GM10266 (cell line): ENCODE results near the gene HSPA1L.

Experiments
- DNase-seq: peaks from one replicate; pipeline ENCODE4 v3.0.0; 2012; ENCODE audit errors: extremely low spot score
- TF ChIP-seq, protein P1 (sequence below): IDR thresholded peaks from 2 replicates; pipeline ENCODE4 v1.5.1; 2012; ENCODE audit warnings: mild to moderate bottlenecking, low read depth; ENCODE audit not compliant: control insufficient read depth, insufficient read depth; ENCODE audit errors: missing control alignments

HSPA1L gene

DNA sequence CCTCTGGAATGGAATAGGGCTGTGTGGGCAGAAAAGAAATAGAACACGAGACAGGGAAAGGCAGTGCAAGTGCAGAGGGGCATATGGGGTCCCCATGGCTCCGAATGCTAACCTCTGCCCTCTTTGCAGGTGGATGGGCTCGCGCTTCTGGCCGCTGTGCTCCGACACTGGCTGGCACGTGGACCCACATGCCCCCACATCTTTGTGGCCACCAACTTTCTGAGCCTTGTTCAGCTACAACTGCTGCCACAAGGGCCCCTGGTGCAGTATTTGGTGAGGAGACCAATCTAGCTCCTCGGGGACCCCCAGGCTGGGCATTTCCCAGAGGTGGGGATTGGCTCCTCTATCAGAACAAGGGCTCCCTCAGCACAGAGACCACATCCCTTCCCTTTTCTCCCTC, 53.7 kb downstream of the HSPA1L start:
- DNase-seq: no peak
- TF ChIP-seq, protein P1, sequence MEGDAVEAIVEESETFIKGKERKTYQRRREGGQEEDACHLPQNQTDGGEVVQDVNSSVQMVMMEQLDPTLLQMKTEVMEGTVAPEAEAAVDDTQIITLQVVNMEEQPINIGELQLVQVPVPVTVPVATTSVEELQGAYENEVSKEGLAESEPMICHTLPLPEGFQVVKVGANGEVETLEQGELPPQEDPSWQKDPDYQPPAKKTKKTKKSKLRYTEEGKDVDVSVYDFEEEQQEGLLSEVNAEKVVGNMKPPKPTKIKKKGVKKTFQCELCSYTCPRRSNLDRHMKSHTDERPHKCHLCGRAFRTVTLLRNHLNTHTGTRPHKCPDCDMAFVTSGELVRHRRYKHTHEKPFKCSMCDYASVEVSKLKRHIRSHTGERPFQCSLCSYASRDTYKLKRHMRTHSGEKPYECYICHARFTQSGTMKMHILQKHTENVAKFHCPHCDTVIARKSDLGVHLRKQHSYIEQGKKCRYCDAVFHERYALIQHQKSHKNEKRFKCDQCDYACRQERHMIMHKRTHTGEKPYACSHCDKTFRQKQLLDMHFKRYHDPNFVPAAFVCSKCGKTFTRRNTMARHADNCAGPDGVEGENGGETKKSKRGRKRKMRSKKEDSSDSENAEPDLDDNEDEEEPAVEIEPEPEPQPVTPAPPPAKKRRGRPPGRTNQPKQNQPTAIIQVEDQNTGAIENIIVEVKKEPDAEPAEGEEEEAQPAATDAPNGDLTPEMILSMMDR: no peak

DNA sequence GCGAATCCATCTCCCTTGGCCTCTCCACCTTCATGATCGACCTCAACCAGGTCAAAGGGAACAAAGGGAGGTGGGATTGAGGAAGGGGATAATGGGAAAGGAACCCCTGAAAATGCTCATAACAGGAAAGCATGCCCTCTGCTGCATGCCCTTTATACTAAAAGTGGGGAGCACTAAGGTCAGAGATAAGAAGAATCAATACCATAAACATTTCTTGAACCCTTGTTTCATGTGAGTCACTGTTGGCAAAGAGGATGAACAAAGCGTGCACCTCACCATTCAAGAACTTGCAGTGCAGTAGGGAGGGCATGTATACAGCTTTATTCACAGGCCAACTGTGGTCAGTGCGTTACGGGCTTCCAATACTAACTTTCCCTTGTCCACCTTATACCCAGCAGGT, 54.3 kb downstream of the HSPA1L start:
- TF ChIP-seq, protein P1: no peak
- no peak for DNase-seq
